SK-N-MC (cell line): ENCODE measurements around the gene AOAH.
"Not testable (repeated sequence)": the region's sequence is repeated elsewhere in the genome, so short reads cannot be mapped to it uniquely, and the experiment has no call there.

Source experiments
- DNase-seq: peaks from one replicate; pipeline ENCODE4 v3.0.0-alpha.2; 2011; ENCODE audit warnings: low read depth, low spot score
- H3K27ac ChIP-seq: fragments of 200-600 bp; sonication (generic); 2 replicates; pipeline ENCODE4 v1.5.1; 2016; ENCODE audit warnings: mixed run types
- H3K36me3 ChIP-seq: fragments of 200-600 bp; sonication (generic); 2 replicates; pipeline ENCODE4 v1.6.1; 2017; ENCODE audit warnings: antibody characterized with exemption, low read length, mixed read lengths; ENCODE audit not compliant: insufficient read depth
- H3K4me3 ChIP-seq: fragments of 200-600 bp; sonication (generic); 2 replicates; pipeline ENCODE4 v1.5.1; 2016
- H3K9ac ChIP-seq: fragments of 200-600 bp; sonication (generic); 2 replicates; pipeline ENCODE4 v1.8.0; 2017; ENCODE audit warnings: mixed run types, mixed read lengths; ENCODE audit not compliant: insufficient read length
- H3K9me3 ChIP-seq: fragments of 200-600 bp; sonication (generic); 2 replicates; pipeline ENCODE4 v1.6.1; 2017; ENCODE audit warnings: low read depth, mild to moderate bottlenecking, antibody characterized with exemption, low read length, moderate library complexity, mixed read lengths
- EZH2 ChIP-seq: fragments of 200-600 bp; sonication (generic); IDR thresholded peaks from one replicate; pipeline ENCODE4 v1.6.1; 2017; ENCODE audit warnings: antibody characterized with exemption
- FOXP2 ChIP-seq: optimal IDR thresholded peaks from 2 replicates; pipeline ENCODE3; 2011; ENCODE audit warnings: mild to moderate bottlenecking, moderate library complexity; ENCODE audit not compliant: insufficient read depth; ENCODE audit errors: extremely low read length, control extremely low read depth
- POLR2AphosphoS5 ChIP-seq: IDR thresholded peaks from 2 replicates; pipeline ENCODE4 v1.6.1; 2012; ENCODE audit warnings: mild to moderate bottlenecking, low read depth, low read length, borderline replicate concordance

The AOAH gene

GRCh38 chr7:36652431-36652830, 71.9 kb downstream of the AOAH start:
- no peak overlapping the region for H3K9ac ChIP-seq
- no peaks in the 10 kb centered on the region for H3K36me3 ChIP-seq
- no peak for DNase-seq
- no peak for TF ChIP-seq EZH2
- TF ChIP-seq FOXP2: no peak
- TF ChIP-seq POLR2AphosphoS5: no peak
- H3K4me3 ChIP-seq: no peak overlapping the region
- H3K9me3 ChIP-seq: no peaks in the 10 kb centered on the region
- H3K27ac ChIP-seq: no peak overlapping the region

- no peak for DNase-seq
- Histone ChIP-seq H3K9ac (no peak overlapping the region), H3K9me3 (no peaks in the 10 kb centered on the region), H3K36me3 (no peaks in the 10 kb centered on the region), H3K4me3 (no peak overlapping the region), H3K27ac (no peak overlapping the region)
- TF ChIP-seq FOXP2 (no peak), EZH2 (no peak), POLR2AphosphoS5 (no peak)
Measured at GRCh38 chr7:36651404-36651803, 72.9 kb downstream of the AOAH start.

GRCh38 chr7:36650766-36651312, 73.5 kb downstream of the AOAH start:
- H3K9me3 ChIP-seq: no peaks in the 10 kb centered on the region
- H3K36me3 ChIP-seq: no peaks in the 10 kb centered on the region
- H3K27ac ChIP-seq: no peak overlapping the region
- TF ChIP-seq POLR2AphosphoS5 (no peak), EZH2 (no peak), FOXP2 (no peak)
- H3K9ac ChIP-seq: no peak overlapping the region
- no peak overlapping the region for H3K4me3 ChIP-seq
- DNase-seq: no peak

GRCh38 chr7:36650320-36650719, 74.0 kb downstream of the AOAH start:
- no peak for DNase-seq
- no peak for TF ChIP-seq POLR2AphosphoS5
- no peak for TF ChIP-seq EZH2
- no peak for TF ChIP-seq FOXP2
- no peak overlapping the region for H3K9ac ChIP-seq
- no peak overlapping the region for H3K27ac ChIP-seq
- H3K9me3 ChIP-seq: no peaks in the 10 kb centered on the region
- H3K36me3 ChIP-seq: no peaks in the 10 kb centered on the region
- H3K4me3 ChIP-seq: no peak overlapping the region

GRCh38 chr7:36649319-36649718, 75.0 kb downstream of the AOAH start:
- H3K27ac ChIP-seq, H3K9ac ChIP-seq, H3K9me3 ChIP-seq, H3K36me3 ChIP-seq, H3K4me3 ChIP-seq, DNase-seq: not testable (repeated sequence)

- H3K9ac ChIP-seq: no peak overlapping the region
- H3K9me3 ChIP-seq: no peaks in the 10 kb centered on the region
- no peaks in the 10 kb centered on the region for H3K36me3 ChIP-seq
- H3K27ac ChIP-seq: no peak overlapping the region
- no peak overlapping the region for H3K4me3 ChIP-seq
- TF ChIP-seq FOXP2: no peak
- no peak for TF ChIP-seq POLR2AphosphoS5
- TF ChIP-seq EZH2: no peak
- no peak for DNase-seq
Measured at GRCh38 chr7:36648441-36648840, 75.9 kb downstream of the AOAH start.

GRCh38 chr7:36644625-36645422, 79.5 kb downstream of the AOAH start:
- no peak overlapping the region for H3K27ac ChIP-seq
- H3K36me3 ChIP-seq: no peaks in the 10 kb centered on the region
- DNase-seq: no peak
- H3K4me3 ChIP-seq: no peak overlapping the region
- no peak for TF ChIP-seq FOXP2
- TF ChIP-seq POLR2AphosphoS5: no peak
- no peak for TF ChIP-seq EZH2
- no peak overlapping the region for H3K9ac ChIP-seq
- H3K9me3 ChIP-seq: no peaks in the 10 kb centered on the region

GRCh38 chr7:36642414-36642813, 81.9 kb downstream of the AOAH start:
- H3K4me3 ChIP-seq: no peak overlapping the region
- no peak overlapping the region for H3K27ac ChIP-seq
- TF ChIP-seq POLR2AphosphoS5 (no peak), EZH2 (no peak), FOXP2 (no peak)
- H3K9ac ChIP-seq: no peak overlapping the region
- no peaks in the 10 kb centered on the region for H3K36me3 ChIP-seq
- DNase-seq: no peak
- no peaks in the 10 kb centered on the region for H3K9me3 ChIP-seq

- no peaks in the 10 kb centered on the region for H3K36me3 ChIP-seq
- no peak for DNase-seq
- H3K4me3 ChIP-seq: no peak overlapping the region
- H3K27ac ChIP-seq: no peak overlapping the region
- TF ChIP-seq POLR2AphosphoS5 (no peak), EZH2 (no peak), FOXP2 (no peak)
- H3K9me3 ChIP-seq: no peaks in the 10 kb centered on the region
- H3K9ac ChIP-seq: no peak overlapping the region
Measured at GRCh38 chr7:36642010-36642409, 82.3 kb downstream of the AOAH start.
